ENCODE measurements around the gene SOCS1. TPM values are rescaled to one million over a fixed set of nuclear protein-coding genes. Genes with fewer than 3 reads are reported as not detected.
"Not testable (repeated sequence)": the region's sequence is repeated elsewhere in the genome, so short reads cannot be mapped to it uniquely, and the experiment has no call there.

Gene SOCS1
- total RNA-seq, 2 donors from 2014 or later, result 5.8 to 8.8 TPM

DNA sequence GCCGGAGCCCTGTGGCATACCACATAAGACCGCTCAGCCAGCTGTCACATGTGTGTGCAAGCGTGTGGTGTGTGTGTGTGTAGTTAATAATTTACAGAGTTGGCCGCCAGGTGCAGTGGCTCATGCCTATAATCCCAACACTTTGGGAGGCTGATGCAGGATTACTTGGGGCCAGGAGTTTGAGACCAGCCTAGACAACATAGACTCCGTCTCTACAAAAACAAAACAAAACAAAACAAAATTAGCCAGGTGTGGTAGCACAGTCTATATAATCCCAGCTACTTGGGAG lies 20.4 kb downstream of the SOCS1 start:
- intact Hi-C loops (cut with DNase I), result no loop called here
- ATAC-seq, result no peak
- no peak for DNase-seq

DNA sequence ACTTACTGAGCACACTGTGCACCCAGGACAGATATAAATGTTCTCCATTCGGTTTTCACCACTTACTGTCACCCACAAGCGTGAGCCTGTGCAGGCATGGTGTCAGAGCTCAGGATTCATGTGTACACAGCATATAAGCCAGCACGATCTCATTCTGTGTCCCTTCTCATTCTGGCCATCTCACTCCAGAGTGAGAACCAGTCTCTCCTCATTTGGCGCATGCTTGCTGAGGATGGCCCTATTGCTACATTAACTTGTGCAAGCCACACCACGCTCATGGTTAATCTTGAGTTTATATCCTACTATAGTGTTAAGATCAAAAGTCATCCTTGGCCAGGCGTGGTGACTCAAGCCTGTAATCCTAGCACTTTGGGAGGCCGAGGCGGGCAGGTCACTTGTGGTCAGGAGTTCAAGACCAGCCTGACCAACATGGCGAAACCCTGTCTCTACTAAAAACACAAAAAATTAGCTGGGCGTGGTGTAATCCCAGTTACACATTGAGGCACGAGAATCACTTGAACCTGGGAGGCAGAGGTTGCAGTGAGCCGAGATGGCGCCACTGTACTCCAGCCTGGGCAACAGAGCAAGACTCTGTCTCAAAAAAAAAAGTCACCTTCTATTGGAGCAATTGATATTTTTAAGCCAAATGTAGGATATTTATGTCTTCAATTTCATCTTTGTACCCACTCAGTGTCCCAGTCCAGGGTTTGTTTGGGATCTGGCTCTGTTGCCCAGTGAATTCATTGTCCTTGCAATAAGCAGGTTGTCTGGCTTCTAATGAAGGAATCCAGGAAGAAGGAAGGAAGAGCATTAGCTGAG lies 20.9 kb downstream of the SOCS1 start:
- intact Hi-C loops (cut with DNase I), result no loop called here
- DNase-seq (no peak), ATAC-seq (no peak)

GRCh38 chr16:11233727-11234376 lies 22.2 kb downstream of the SOCS1 start:
- intact Hi-C loops (cut with DNase I), result no loop called here
- ATAC-seq (no peak), DNase-seq (no peak)

DNA sequence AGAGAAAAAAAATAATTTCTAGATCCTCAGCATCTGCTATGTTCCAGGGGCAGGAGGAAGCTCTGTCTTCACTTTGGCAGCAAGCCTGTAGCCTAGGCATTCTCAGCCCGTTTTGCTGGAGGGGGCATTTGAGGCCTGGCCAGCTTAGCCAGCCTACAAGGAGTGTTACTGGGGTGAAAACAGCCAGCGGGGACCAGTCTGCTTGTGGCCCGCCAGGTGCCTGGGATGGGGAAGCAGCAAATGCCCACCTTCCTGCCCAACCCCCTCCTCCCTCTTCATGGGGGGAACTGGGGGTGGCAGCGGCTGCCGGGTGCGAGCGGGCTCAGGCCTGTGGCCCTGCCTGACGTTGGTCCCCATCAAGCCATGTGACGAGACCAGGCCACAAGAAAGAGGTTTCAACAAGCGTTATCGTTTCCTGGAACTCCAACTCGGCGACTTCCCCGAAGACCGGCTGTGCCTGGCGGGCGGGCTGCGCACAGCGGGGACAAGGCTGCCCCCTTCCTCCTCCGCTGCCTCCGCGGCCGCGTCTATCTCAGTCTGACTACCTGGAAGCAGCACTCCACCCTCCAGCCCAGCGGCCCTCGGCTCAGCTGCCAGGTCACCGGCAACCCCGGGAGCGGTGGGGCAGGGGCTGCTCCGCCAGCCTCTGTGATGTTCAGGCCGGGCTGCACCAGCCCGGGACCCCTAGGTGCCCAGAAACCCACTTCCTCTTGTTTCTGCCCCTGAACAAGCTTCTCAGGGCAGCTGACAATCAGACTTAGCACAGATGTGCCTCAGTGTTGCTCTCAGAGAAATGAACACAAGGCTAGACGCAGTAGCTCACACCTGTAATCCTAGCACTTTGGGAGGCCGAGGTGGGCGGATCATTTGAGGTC lies 22.9 kb downstream of the SOCS1 start:
- DNase-seq (peak; percentile 61), ATAC-seq (peak; percentile 61 to 75)
- intact Hi-C loops (cut with DNase I), result no loop called here

DNA sequence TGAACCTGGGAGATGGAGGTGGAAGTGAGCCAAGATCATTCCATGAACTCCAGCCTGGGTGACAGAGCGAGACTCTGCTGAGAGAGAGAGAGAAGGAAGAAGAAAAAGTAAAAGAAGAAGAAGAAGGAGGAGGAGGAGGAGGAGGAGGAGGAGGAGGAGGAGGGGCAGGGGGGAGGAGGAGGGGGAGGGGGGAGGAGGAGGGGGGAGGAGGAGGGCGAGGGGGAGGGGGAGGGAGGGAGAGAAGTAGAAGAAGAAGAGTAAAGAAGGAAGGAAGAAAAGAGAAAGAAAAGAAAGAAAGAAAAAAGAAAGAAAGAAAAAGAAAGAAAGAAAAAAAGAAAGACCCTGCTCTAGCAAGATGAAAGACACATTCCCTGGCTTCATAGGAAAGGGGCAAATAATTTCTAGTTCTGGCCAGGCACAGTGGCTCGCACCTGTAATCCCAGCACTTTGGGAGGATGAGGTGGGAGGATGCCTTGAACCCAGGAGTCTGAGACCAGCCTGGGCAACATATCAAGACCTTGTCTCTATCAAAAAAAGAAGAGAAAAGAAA lies 23.6 kb downstream of the SOCS1 start:
- DNase-seq (no peak), ATAC-seq (no peak)
- intact Hi-C loops (cut with DNase I), result no loop called here

- ATAC-seq (no peak), DNase-seq (no peak)
- intact Hi-C loops (cut with DNase I), result no loop called here
Measured at GRCh38 chr16:11231367-11231970, 24.5 kb downstream of the SOCS1 start.

DNA sequence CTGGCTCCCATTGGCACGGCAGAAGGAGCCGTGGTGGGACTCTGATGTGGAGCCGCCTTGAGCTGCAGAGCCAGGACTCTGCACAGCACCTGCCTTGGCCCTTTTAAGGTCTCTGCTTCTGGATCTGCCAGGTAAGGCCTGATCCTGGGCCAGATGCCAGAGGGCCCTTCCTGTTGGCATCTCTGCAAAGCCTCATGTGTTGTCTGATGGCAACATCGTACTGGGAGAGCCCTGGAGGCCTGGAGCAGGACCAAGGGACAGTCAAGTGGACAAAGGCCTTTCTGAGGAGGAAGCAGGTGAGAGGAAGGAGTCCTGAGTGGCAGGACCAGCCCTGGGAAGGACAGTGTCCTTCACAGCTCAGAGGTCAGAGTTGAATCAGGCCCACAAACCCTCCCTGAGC lies 26.1 kb downstream of the SOCS1 start:
- intact Hi-C loops (cut with DNase I), result no loop called here
- no peak for DNase-seq
- ATAC-seq, result no peak

- no peak for ATAC-seq
Measured at GRCh38 chr16:11229432-11229831, 26.6 kb downstream of the SOCS1 start.

DNA sequence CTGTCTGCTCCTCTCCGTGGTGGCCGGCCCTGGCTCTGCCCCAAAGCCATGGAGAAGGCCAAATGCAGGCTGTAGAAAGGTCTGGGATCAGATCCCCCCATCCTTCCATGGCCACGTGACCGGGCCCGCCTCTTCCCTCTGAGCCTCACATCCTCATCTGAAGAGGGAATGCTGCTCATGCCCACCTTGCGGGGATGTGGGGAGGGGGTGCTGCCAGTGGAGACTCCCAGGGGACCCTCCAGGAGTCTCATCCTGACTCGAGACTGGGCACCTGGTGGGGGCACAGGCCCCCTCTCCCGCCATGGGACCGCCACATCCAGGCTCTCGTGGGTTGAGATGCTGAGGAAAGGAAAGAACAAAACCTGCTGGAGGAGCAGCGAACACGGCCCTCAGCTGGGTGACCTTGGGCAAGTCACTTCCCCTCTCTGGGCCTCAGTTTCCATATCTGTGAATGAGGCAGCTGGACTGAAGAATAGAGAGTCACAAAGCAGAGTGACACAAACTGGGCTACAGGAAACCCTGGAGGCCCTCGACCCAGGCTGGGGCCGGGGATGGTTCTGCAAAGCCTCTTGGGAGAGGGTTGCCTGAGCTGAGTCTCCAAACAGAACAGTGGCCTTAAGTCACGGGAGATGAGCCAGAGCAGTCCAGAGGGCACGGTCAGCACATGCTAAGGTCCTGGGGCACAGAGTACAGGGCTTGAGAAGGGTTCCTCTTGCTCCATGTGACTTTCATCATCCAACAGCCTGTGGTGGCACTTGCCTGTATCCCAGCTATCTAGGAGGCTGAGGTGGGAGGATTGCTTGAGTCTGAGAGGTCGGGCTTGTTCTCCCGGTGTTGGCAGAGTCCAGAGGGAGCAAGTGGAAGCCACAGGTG lies 30.1 kb downstream of the SOCS1 start:
- no peak for DNase-seq
- intact Hi-C loops (cut with DNase I), result no loop called here
- no peak for ATAC-seq

More at GRCh38 chr16:11229432-11229831, 26.6 kb downstream of the SOCS1 start:
- intact Hi-C loops (cut with DNase I), result no loop called here
- no peak for DNase-seq

- intact Hi-C loops (cut with DNase I), result no loop called here
- ATAC-seq (peak; percentile 55 to 69), DNase-seq (peak; percentile 45)
Measured at GRCh38 chr16:11224894-11225676, 30.9 kb downstream of the SOCS1 start.

GRCh38 chr16:11224096-11224893 lies 31.7 kb downstream of the SOCS1 start:
- ATAC-seq, result peak; percentile 82 to 96
- peak; percentile 82 for DNase-seq
- intact Hi-C loops (cut with DNase I), result no loop called here

- DNase-seq; intact Hi-C loops (cut with DNase I); ATAC-seq: not testable (repeated sequence)
Measured at GRCh38 chr16:11220507-11220906, 35.5 kb downstream of the SOCS1 start.

DNA sequence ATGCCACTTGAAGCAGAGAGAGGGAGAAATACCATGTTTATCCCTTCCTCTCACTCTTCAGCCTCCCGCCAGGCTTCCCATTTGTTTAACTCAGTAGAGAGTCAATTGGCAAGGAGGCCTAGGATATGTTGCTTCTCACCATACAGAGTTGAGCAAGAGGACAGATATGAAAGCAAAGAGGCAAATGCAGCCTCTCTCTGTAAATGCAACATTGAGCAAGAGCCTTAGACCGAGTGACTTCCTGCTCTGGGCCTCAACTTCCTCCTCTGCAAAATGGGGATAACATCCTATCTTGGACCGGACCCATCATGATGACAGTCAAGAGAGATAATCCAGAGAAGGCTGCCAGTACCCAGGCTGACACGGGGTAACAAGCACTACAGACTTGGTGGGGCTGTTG lies 36.8 kb downstream of the SOCS1 start:
- ATAC-seq, result no peak
- intact Hi-C loops (cut with DNase I), result loop anchor here in 1 of 2 donors (5.0 kb wide), 1 partner anchor 42 kb away; no protein-coding TSS in a partner anchor
- no peak for DNase-seq

- DNase-seq (no peak), ATAC-seq (no peak)
- intact Hi-C loops (cut with DNase I), result loop anchor here in 1 of 2 donors (5.0 kb wide), 1 partner anchor 41 kb away; no protein-coding TSS in a partner anchor
Measured at GRCh38 chr16:11218604-11218962, 37.4 kb downstream of the SOCS1 start.

DNA sequence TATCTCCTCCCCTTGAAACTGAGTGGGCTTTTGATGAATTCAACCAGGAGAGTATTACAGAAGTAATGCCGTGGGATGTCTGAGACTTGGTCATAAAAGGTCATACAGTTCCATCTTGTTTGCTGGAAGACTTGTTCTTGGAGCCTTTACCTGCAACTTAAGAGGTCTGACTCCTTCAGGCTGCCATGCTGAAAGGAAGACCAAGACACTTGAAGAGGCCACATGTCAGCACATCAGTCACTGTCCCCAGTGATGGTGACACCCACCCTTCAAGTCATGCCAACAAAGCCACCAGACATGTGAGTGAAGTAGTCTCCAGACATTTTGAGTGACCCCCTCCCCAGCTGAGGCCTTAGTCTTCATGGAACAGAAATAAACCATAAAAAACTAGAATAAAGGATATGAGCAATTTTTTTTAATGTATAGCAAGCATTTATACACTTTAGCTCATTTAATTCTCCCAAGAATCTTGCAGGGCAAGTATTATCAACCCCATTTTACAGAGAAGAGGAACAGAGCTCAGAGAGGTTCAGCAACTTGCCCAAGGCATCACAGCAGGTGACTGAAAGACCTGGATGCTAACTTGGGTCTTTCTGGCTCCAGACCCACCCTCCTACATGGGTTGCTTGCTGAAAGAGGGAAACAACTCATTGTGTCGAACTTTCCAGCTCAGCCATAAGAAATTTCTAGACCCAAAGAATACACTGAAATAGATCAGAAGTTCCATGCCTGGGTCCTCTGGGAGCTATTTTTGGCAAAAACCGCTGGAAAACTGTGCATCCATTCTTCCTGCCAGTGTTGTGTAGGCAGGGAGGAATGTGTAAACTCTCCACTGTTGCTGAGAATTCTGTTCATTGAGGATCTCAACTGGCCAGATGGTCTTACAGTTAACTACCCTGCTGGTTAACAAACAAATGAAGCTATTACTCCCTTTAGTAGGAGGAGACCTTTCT lies 38.1 kb downstream of the SOCS1 start:
- DNase-seq (no peak), ATAC-seq (no peak)
- intact Hi-C loops (cut with DNase I), result loop anchor here in 1 of 2 donors (5.0 kb wide), 1 partner anchor 41 kb away; no protein-coding TSS in a partner anchor
